Pons (tissue), 1 donor: ENCODE results near the gene SLC7A6OS.

Experiments
- DNase-seq: peaks from one replicate; pipeline ENCODE4 v3.0.0-alpha.2; 2016; ENCODE audit warnings: low spot score

SLC7A6OS gene

DNA sequence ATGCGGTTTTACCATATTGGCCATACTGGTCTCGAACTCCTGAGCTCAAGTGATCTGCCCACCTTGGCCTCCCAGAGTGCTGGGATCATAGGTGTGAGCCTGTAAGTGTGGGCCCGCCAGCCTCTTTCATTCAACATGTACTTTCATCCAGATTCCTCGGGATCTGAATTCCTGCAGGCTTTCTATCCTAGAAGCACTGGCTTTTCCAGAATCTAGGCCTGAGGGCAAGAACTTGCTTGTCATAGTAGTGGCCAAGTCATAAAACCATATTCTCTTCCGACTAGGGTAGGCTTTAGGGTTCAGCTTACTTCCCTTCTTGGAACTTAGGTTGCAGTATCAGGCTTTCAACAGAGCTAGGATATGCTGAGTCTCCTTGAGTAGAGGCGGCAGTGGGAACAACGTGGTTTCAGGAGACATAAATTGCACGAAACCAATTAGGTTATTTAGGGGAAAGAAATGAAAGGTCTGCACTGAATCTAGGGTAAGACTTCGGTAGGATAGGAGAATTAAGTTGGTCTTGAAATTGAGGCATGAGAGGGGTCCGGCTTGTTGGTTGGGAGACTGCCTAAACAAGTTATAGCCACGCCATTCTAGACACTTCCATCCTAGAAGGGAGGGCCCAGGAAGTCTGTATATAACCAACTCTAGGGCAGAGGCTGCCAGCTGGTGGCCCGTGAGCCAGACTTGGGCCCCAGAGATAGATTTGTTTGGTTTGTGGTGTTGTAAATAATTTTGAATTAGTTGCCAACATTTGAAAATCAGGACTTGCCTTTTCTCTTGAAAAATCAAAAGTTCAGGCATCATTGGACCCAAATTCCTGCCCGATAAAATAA lies 30.8 kb downstream of the SLC7A6OS start:
- no peak for DNase-seq

DNA sequence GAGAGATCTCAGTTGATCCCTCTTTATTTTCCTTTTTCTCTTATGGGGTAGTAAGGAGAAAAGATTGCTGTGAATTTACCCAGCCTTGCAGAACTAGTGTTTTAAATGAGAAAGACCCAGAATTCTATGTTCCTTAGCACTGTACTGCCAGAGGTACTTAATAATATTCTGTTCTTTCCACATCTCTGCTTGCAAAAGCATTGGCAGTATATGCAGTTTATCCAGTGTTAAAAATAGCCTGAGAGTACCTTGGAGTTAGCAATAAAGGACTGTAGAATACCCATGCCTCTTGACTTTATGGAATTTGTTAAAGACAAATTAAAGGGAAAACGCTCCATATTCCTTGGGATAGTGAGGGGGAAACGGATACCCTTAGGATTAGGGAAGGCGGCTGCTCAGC lies 34.5 kb downstream of the SLC7A6OS start:
- DNase-seq = no peak

DNA sequence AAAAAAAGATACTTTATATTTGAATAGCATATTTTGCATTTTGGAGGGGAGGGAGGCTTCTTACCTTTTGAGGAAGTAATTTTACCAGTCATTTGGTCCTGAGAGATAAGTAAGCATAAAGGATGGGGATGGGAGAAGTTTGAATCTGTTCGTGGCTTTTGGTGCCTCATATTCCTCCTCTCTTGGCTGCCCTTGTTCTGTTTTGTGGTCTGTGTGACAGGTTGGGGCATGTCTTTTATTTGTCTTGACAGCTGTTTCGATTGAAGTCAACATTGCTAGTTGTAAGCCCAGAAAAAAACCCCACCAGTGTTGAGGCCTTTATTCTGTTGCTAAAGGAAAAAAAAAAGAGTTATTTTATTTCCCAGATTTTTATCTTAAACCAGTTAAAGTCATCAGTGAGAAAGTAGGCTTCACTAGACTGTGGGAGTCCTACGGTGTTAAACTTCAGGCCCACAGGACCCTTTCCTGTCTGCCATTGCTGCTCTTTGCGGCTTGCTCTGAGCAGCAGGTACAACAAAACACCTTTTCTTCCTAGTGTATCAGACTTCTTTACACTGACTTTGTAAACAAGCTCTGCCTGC lies 35.0 kb downstream of the SLC7A6OS start:
- DNase-seq = no peak

DNA sequence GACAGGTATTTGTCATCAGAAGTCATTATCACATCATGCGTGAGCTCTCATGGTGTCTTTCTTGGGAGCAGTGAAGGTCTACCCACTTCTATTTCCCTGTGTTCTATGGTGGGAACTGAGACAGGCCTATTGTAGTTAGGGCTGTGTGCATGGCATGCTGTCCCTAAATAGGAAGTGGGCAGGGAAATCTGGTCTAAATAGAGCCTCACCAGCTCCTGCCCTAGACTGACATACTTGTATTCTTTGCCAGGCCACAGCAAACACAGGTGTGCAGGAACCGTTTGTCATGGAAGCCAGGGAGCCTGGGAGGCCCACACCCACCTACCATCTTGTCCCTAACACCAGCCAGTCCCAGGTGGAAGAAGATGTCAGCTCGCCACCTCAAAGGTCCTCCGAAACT lies 36.3 kb downstream of the SLC7A6OS start:
- no peak for DNase-seq

DNA sequence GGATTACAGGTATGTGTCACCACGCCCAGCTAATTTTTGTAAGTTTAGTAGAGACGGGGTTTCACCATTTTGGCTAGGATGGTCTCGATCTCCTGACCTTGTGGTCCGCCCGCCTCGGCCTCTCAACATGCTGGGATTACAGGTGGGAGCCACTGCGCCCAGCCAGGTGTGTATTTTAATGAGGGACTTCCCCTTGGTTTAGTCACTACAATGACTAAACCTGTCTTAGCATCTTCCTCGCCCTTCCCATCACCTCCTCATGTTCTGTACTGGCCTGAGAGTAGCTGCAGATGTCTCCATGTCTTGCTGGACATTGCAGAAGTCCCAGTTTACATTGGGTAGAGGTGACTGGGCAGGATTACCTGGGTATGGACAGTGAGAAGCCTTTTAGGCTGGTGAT lies 36.9 kb downstream of the SLC7A6OS start:
- no peak for DNase-seq

DNA sequence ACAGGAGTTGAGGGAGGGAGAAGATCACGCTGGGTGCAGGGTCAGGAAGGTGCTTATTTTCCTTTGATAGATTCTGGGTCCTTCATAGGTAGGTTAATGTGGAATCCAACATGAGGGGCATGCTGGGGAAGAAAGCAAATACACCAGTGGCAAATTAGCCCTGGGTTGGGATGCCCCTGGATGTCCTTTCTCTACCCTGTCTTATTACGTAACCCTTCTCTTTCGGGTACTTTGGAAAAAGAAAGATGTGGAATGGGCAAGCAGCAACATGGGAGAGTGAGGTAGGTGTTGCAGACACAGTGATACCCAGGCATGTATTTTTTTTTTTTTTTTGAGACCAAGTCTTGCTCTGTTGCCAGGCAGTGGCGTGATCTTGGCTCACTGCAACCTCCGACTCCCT lies 37.3 kb downstream of the SLC7A6OS start:
- DNase-seq = no peak

DNA sequence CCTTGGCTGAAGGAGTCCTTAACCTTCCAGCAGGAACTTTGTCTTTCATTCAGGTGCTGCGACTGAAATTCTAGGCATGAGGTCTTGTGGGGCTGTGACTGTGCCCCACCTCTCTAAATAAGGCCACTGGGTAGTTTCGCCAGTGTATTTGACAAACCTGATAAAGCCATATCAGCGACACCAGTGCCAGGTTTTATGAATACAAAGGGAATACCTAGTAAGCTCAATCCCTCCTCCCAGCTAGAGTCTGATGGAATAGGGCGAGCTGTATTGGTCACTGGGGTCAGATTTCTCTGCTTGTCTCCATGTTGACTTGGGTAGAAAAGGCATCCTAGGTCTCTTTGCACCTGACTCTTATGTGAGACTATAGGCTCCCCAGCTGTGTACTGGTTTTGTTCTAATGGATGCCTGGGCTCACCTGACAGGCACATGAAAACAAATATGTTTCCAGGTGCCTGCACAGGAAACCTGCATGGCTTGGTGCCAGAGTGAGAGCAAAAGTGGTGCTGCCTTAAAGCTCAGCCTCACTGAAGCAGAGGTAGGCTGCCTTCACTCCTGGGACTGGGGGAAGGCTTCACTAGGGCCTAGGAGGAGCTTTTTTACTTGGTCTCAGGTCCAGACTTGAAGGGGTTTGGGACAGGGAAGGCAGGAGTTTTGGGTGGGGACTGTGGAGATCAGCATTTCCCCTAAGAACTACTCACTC lies 38.1 kb downstream of the SLC7A6OS start:
- DNase-seq = no peak

DNA sequence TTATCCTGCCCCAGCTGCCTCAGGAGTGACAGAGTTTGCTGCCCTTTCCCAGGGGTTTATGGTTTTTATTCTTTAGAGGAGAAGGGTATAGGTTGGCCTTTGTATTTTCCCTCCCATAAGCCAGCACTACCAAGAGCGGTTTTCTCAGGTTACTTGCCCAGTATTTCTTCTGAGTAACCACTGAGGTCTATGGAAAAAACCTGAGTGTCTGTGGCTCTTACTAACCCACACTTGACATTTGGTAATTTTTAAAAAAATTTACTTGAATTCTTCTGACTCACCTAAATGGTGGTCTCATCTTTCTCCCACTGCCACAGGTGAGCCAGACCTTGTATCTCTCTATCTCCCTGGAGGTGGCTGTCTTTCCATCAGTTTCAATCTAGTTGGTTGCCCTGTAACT lies 40.4 kb downstream of the SLC7A6OS start:
- no peak for DNase-seq

DNA sequence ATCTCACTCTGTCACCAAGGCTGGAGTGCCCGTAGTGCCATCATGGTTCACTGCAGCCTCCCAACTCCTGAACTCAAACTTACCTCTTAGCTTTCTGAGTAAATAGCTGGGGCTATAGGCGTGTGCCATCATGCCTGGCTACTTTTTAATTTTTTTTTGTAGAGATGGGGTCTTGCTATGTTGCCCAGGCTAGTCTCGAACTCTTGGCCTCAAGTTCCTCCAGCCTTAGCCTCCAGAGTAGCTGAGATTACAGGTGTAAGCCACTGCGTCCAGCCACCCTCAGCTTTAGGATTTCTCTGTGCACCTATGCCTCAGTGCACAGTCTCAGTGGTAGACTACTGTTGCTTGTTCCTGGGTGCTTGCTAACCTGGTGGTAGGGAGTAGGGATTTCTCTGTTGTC lies 41.0 kb downstream of the SLC7A6OS start:
- DNase-seq = no peak

DNA sequence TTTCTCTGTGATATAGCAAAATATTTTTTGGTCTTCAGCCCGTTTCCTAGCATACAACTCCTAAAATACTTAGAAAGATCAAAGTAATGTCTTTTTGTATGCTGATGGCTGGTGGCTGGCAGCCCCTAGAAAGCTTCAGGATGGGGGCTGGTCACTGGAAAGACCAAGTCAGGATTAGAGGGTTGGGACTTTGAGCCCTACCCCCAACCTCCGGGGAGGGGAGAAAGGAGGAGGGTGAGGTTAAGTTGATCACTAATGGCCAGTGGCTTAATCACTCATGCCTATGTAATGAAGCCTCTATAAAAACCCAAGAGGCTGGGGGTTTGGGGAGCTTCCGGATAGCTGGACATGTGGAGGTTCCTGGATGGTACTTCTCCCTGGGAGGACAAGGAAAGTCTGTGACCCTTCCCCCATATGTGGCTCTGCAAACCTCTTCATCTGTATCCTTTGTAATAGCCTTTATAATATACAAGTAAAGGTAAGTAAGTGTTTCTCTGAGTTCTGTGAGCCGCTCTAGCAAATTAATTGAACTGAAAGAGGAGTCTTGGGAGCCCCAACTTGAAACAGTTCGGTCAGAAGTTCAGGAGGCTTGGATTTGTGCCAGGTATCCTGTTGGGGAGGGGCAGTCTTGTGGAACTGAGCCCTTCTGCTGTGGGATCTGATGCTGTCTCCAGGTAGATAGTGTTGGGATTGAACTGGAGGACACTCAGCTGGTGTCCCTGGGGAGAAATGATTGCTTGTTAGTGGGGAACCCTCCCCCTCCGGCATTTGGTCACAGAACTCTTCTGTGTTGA lies 42.9 kb downstream of the SLC7A6OS start:
- DNase-seq = no peak

DNA sequence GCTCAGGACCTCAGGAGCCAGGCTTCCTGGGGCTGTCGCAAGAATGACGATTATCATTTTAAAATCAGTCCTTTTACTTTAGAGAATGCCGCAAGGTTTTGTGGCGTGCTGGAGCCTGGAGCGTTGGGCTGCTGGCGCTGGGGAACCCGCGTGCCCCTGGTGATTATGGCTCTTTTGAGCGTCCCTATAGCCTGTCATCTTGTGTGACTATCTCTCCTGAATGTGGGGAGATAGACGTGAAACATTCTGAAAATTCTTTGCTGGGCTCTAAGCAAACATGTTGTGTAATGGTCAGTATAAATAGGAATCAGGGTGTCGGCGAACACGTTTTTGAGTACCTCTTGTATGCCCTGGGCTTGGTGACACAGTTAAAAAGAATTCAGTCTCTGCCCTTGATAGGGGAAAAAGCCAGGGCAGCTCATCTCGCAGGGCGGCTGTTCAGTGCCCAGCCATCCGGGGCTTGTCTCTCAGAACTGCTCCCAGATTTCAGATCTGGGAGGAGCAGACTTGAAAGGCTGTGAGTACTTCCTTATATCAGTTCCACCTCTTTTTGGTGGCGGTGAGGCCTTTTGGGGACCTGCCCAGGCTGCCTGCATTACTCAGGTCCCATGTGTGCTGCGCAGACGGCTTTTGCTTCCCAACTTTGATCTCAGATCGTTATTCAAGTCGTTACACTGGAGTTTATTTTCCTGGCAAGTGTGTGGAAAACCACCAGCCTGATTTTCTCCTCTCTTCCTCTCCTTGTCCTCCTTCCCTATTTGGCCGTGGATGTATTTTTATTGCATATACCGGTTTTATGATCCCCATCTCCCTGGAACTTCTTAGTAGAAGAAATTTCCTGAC lies 45.4 kb downstream of the SLC7A6OS start:
- DNase-seq = peak; percentile 59

DNA sequence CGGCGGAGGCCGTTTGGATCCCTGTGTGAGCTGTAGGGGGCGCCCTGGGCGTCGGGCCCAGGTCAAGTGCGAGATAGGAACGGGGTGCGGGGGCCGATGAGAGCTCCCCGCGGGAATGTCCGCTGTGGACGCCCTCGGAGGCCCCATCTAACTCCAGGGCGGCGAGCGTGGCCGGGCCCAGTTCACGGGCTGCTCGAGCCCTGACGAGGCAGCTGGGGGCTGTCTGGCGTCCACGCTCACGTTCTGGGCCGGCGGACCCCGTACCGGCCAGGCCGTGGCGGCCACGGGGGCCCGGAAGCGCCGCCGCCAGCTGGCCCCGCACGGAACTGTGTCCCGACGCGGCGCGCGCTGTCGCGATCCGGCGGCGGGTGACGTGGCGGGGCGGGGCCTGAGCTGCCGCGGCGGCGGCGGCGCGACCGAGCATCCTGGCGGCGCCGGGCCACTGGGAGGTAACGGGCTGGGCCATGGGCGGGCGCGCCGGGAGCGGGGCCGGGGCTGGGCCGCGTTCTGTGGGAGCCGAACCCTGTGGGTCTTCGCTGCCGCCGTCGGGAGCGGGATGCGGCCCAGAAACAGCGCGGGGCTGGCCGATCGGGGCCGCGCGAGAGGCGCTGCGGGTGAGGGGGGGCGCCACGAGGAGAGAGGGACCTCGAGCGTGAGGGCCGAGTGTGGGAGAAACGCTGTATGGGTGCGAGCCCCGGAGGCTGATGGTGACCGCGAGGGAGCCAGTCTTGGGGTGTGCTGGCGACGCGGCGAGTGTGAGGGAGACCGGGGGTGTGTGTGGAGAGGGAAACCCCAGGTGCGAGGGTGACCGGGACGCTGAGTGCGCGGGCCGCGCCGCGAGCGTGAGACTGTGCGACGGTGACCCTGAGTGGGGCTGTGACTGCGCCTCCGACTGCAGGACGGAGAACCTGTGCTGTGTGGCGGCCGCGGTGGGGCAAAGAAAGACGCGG lies 46.3 kb downstream of the SLC7A6OS start, which contains the start of gene SLC7A6:
Gene SLC7A6 (plus strand): TSS at position 399 of the 950 bp plus-strand sequence. CDS start 10,201 bp downstream, outside the sequence.
- DNase-seq = no peak

DNA sequence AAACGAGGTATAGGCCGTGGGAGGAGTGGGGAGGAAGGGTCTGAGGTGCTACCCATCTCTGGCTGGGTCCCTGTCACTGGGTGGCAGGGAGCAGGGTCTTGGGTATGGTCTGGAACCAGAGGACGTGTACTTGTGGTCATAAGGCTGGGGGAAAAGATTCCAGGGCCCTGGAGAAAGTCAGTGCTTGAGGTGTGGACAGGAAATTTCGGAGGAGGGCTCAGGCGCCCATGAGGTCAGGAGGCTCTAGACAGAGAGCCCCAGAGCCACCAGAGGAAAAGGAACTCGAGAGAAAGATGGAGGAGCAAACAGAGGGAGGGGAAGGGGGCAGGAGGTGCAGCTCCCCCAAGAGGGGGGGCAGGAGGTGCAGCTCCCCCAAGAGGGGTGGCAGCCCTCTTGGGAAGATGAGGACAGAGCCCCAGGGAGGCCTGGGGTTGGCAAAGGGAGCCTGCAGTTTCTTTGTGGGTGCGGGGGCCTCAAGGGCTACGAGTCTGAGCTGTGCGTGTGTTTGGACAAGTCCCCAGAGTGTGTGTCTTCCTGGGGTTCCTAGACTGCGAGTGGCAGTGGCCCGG lies 47.1 kb downstream of the SLC7A6OS start:
- no peak for DNase-seq

DNA sequence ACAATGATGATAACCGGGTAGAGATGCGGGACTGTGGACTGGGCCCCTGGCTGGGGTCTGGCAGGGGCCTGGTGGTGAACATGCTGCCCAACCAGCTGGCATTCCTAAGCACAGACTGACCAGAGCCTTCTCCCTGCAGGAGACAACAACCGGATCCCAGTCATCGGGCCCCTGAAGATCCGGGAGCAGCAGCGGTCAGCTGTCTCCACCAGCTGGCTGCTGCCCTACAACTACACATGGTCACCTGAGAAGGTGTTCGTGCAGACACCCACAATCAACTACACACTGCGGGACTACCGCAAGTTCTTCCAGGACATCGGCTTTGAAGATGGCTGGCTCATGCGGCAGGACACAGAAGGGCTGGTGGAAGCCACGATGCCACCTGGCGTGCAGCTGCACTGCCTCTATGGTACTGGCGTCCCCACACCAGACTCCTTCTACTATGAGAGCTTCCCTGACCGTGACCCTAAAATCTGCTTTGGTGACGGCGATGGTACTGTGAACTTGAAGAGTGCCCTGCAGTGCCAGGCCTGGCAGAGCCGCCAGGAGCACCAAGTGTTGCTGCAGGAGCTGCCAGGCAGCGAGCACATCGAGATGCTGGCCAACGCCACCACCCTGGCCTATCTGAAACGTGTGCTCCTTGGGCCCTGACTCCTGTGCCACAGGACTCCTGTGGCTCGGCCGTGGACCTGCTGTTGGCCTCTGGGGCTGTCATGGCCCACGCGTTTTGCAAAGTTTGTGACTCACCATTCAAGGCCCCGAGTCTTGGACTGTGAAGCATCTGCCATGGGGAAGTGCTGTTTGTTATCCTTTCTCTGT lies 51.5 kb downstream of the SLC7A6OS start:
- no peak for DNase-seq

DNA sequence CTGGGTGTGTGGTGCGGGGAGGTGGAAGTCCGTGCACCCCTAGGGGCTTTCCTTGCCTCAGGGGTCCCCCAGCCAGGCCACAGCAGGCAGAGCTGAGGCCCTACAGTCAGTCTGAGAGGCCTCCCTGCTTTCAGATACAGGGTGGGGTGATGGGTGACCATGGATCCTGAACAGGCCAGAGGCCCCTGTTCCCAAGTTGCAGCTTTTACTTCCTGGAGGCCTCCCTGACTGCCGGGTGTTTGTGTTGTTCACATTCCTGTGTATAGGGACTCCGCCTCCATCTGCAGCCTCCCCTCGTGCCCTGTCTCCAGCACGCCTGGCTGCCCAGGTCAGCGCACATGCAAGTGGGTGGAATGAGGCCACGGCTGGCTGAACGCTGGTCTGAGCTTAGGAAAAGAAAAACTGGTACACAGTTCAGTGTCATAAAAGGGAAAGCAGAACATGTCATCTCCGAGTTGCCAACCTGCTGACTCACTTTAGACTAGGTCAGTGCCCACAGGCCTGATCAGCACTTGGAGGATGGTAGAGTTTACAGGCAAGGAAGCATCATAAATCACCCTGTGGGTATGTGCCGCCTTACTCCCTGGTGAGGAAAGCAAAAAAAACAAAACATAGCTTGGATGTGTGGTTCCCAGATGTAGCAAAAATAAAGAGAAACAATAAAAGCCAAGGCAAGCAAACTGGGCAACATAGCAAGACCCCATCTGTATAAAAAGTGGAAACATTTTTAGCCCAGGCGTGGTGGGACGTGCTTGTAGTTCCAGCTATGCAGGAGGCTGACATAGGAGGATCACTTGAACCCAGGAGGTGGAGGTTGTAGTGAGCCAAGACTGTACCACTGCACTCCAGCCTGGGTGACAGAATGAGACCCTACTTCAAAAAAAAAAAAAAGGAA lies 52.6 kb downstream of the SLC7A6OS start:
- DNase-seq = no peak

DNA sequence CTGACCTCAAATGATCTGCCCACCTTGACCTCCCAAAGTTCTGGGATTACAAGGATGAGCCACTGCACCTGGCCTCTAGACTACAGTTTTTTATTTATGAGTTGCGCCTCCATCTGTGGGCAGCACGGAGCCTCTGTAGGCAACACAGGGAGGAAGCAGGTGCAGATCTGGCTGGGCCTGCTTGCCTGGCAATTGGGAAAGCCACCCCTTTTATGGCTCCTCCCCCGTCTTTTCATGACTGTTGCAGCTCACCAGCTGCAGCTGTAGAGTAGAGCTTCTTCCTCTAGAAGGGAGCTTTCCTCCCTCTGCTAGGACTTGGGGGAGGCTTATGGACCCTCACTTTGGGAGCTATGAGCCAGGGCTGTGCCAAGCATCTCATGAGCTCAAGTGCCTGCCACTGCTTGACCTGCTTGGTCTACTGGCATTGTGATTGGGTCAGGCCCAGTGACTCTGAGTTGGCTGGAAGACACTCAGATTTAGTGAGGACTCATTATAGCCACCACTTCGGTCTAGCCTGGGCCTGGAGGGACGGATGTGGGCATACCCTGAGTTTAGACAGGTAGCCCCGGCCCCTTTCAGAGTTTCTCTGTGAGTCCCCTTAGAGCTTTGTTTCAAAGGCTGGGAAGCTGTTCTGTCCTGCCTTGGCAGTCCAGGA lies 53.4 kb downstream of the SLC7A6OS start:
- DNase-seq = no peak

DNA sequence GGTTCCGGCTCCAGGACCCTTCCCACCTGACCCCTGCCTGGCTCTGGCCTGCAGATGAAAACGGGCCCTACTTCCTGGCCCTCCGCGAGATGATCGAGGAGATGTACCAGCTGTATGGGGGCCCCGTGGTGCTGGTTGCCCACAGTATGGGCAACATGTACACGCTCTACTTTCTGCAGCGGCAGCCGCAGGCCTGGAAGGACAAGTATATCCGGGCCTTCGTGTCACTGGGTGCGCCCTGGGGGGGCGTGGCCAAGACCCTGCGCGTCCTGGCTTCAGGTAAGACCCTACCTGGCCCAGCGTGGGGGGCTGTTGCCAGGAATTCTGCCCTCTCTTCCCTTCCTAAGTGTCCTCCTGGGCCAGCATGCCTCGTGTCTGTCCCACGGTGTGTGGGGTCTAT lies 55.0 kb downstream of the SLC7A6OS start:
- DNase-seq = no peak
